ENCODE results near the gene PEA15. TPM values are rescaled to one million over a fixed set of nuclear protein-coding genes. Genes with fewer than 3 reads are reported as not detected.

Gene PEA15
- total RNA-seq, 1 donor from 2014 or later: 197 TPM

GRCh38 chr1:160193832-160194736 lies 11.1 kb upstream of the PEA15 start:
- no peak for TF ChIP-seq CTCF (IDR thresholded peaks at IDR 0.05)
- H3K4me1 Mint-ChIP-seq (ENCODE audit: unreplicated experiment): peaks cover 5% of the 10 kb centered on the region

GRCh38 chr1:160194737-160195059 lies 10.5 kb upstream of the PEA15 start:
- no peaks in the 10 kb centered on the region for H3K9me3 Mint-ChIP-seq (ENCODE audit: unreplicated experiment)
- H3K4me1 Mint-ChIP-seq (ENCODE audit: unreplicated experiment): peaks cover 2% of the 10 kb centered on the region
- H3K36me3 Mint-ChIP-seq (ENCODE audit: unreplicated experiment): no peaks in the 10 kb centered on the region
- no peak for DNase-seq (ENCODE audit: extremely low spot score, unreplicated experiment)
- H3K4me3 Mint-ChIP-seq (ENCODE audit: unreplicated experiment): no peak overlapping the region
- TF ChIP-seq CTCF (IDR thresholded peaks at IDR 0.05): no peak
- H3K27ac Mint-ChIP-seq (ENCODE audit: unreplicated experiment): no peak overlapping the region
- no peaks in the 10 kb centered on the region for H3K27me3 Mint-ChIP-seq (ENCODE audit: unreplicated experiment)

More at GRCh38 chr1:160193832-160194736, 11.1 kb upstream of the PEA15 start:
- DNase-seq (ENCODE audit: extremely low spot score, unreplicated experiment): no peak
- Mint-ChIP-seq H3K27ac (ENCODE audit: unreplicated experiment) (no peak overlapping the region), H3K9me3 (ENCODE audit: unreplicated experiment) (no peaks in the 10 kb centered on the region), H3K27me3 (ENCODE audit: unreplicated experiment) (peaks cover 3% of the 10 kb centered on the region), H3K36me3 (ENCODE audit: unreplicated experiment) (no peaks in the 10 kb centered on the region), H3K4me3 (ENCODE audit: unreplicated experiment) (no peak overlapping the region)

- Mint-ChIP-seq H3K27me3 (ENCODE audit: unreplicated experiment) (no peaks in the 10 kb centered on the region), H3K4me3 (ENCODE audit: unreplicated experiment) (no peak overlapping the region), H3K36me3 (ENCODE audit: unreplicated experiment) (no peaks in the 10 kb centered on the region), H3K4me1 (ENCODE audit: unreplicated experiment) (no peaks in the 10 kb centered on the region), H3K9me3 (ENCODE audit: unreplicated experiment) (no peaks in the 10 kb centered on the region), H3K27ac (ENCODE audit: unreplicated experiment) (no peak overlapping the region)
- no peak for TF ChIP-seq CTCF (IDR thresholded peaks at IDR 0.05)
- DNase-seq (ENCODE audit: extremely low spot score, unreplicated experiment): no peak
Measured at GRCh38 chr1:160196143-160196542, 9.0 kb upstream of the PEA15 start.

GRCh38 chr1:160197231-160197630 lies 8.0 kb upstream of the PEA15 start:
- Mint-ChIP-seq H3K27ac (ENCODE audit: unreplicated experiment) (no peak overlapping the region), H3K9me3 (ENCODE audit: unreplicated experiment) (no peaks in the 10 kb centered on the region), H3K4me3 (ENCODE audit: unreplicated experiment) (no peak overlapping the region)

More at GRCh38 chr1:160197231-160197630, 8.0 kb upstream of the PEA15 start:
- no peaks in the 10 kb centered on the region for H3K36me3 Mint-ChIP-seq (ENCODE audit: unreplicated experiment)
- no peak for DNase-seq (ENCODE audit: extremely low spot score, unreplicated experiment)
- H3K4me1 Mint-ChIP-seq (ENCODE audit: unreplicated experiment): no peaks in the 10 kb centered on the region
- no peak for TF ChIP-seq CTCF (IDR thresholded peaks at IDR 0.05)
- H3K27me3 Mint-ChIP-seq (ENCODE audit: unreplicated experiment): no peaks in the 10 kb centered on the region
